Hepatocyte (in vitro differentiated cells): ENCODE data around the gene RFNG. TPM values are rescaled to one million over a fixed set of nuclear protein-coding genes. Genes with fewer than 3 reads are reported as not detected.

ENCODE experiments used
- DNase-seq: peaks from one replicate; pipeline ENCODE4 v3.0.0-alpha.2; 2016; ENCODE audit warnings: low spot score
- H2AFZ ChIP-seq: fragments of 200-600 bp; sonication (generic); 2 replicates; pipeline ENCODE4 v1.6.0; 2016; ENCODE audit warnings: antibody characterized with exemption, mild to moderate bottlenecking
- H3K27ac ChIP-seq: fragments of 200-600 bp; sonication (generic); 2 replicates; pipeline ENCODE4 v1.5.1; 2016; ENCODE audit warnings: mild to moderate bottlenecking
- H3K27me3 ChIP-seq: fragments of 200-600 bp; sonication (generic); 2 replicates; pipeline ENCODE4 v1.6.1; 2016
- H3K36me3 ChIP-seq: fragments of 200-600 bp; sonication (generic); replicated peaks from 2 replicates; pipeline ENCODE4 v1.5.1; 2016; ENCODE audit warnings: low read depth; ENCODE audit not compliant: insufficient read depth
- H3K4me1 ChIP-seq: fragments of 200-600 bp; sonication (generic); 2 replicates; pipeline ENCODE4 v1.5.1; 2016; ENCODE audit warnings: mild to moderate bottlenecking, moderate library complexity; ENCODE audit not compliant: insufficient read depth
- H3K4me2 ChIP-seq: fragments of 200-600 bp; sonication (generic); 2 replicates; pipeline ENCODE4 v1.6.0; 2016
- H3K4me3 ChIP-seq: fragments of 200-600 bp; sonication (generic); 2 replicates; pipeline ENCODE4 v1.5.1; 2016; ENCODE audit warnings: mild to moderate bottlenecking
- H3K79me2 ChIP-seq: fragments of 200-600 bp; sonication (generic); 2 replicates; pipeline ENCODE4 v1.6.0; 2017; ENCODE audit warnings: mild to moderate bottlenecking
- H3K9me2 ChIP-seq: fragments of 200-600 bp; sonication (generic); replicated peaks from 2 replicates; pipeline ENCODE4 v1.6.0; 2017; ENCODE audit warnings: mild to moderate bottlenecking; ENCODE audit not compliant: insufficient read depth
- H3K9me3 ChIP-seq: fragments of 200-600 bp; sonication (generic); 2 replicates; pipeline ENCODE4 v1.5.1; 2016; ENCODE audit warnings: low read depth, mild to moderate bottlenecking
- H4K20me1 ChIP-seq: fragments of 200-600 bp; sonication (generic); 2 replicates; pipeline ENCODE4 v1.6.0; 2016; ENCODE audit warnings: mild to moderate bottlenecking; ENCODE audit not compliant: insufficient read depth, poor library complexity, severe bottlenecking
- EZH2 ChIP-seq: fragments of 200-600 bp; sonication (generic); IDR thresholded peaks from 2 replicates; pipeline ENCODE4 v1.6.1; 2016; ENCODE audit warnings: antibody characterized with exemption, mild to moderate bottlenecking, borderline replicate concordance
- EZH2phosphoT487 ChIP-seq: fragments of 200-600 bp; sonication (generic); IDR thresholded peaks from one replicate; pipeline ENCODE4 v1.6.1; 2018; ENCODE audit warnings: antibody characterized with exemption, mild to moderate bottlenecking, low read depth, moderate library complexity; ENCODE audit not compliant: unreplicated experiment, severe bottlenecking
- WGBS: methylation state at CpG from one replicate; pipeline ENCODE4 v1.1.6; 2016; ENCODE audit warnings: low lambda C conversion rate; ENCODE audit errors: missing lambda C conversion rate; 5-methylcytosine and 5-hydroxymethylcytosine counted together
- polyA plus RNA-seq: library from polyadenylated mRNA; unstranded; fragments of >200 nt; fragmentation: Nextera tagmentation; extraction: Ambion mirVana; gene quantifications from 2 replicates; pipeline ENCODE4 v1.2.1, GENCODE V29; 2016
- total RNA-seq: library from RNA; depleted of rRNA; stranded (reverse); fragments of >200 nt; gene quantifications from 2 replicates; pipeline ENCODE4 v1.2.3, GENCODE V29; 2014
- TF ChIP-seq, protein P1 (sequence below): fragments of 200-600 bp; sonication (generic); IDR thresholded peaks from 2 replicates; pipeline ENCODE4 v1.5.1; 2016; ENCODE audit warnings: antibody characterized with exemption, mild to moderate bottlenecking; ENCODE audit not compliant: poor library complexity

The RFNG gene
- total and polyA plus RNA-seq, 2 experiments from 2014 or later = 43.2 to 109 TPM

- Histone ChIP-seq H3K27me3 (no peaks in the 10 kb centered on the region), H3K9me2 (no peaks in the 10 kb centered on the region), H2AFZ (no peak overlapping the region), H3K4me2 (no peak overlapping the region), H3K4me1 (no peaks in the 10 kb centered on the region), H3K79me2 (peaks cover 7% of the 10 kb centered on the region), H4K20me1 (peaks cover 25% of the 10 kb centered on the region), H3K9me3 (no peaks in the 10 kb centered on the region), H3K36me3 (no peaks in the 10 kb centered on the region), H3K4me3 (no peak overlapping the region), H3K27ac (no peak overlapping the region)
- no peak for DNase-seq
- WGBS = 95% methylated on average over 26 of the region's 39 CpGs
- TF ChIP-seq EZH2phosphoT487 = no peak
- TF ChIP-seq, protein P1, sequence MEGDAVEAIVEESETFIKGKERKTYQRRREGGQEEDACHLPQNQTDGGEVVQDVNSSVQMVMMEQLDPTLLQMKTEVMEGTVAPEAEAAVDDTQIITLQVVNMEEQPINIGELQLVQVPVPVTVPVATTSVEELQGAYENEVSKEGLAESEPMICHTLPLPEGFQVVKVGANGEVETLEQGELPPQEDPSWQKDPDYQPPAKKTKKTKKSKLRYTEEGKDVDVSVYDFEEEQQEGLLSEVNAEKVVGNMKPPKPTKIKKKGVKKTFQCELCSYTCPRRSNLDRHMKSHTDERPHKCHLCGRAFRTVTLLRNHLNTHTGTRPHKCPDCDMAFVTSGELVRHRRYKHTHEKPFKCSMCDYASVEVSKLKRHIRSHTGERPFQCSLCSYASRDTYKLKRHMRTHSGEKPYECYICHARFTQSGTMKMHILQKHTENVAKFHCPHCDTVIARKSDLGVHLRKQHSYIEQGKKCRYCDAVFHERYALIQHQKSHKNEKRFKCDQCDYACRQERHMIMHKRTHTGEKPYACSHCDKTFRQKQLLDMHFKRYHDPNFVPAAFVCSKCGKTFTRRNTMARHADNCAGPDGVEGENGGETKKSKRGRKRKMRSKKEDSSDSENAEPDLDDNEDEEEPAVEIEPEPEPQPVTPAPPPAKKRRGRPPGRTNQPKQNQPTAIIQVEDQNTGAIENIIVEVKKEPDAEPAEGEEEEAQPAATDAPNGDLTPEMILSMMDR = no peak
- no peak for TF ChIP-seq EZH2
Measured at GRCh38 chr17:82086941-82087906, 35.6 kb upstream of the RFNG start.

DNA sequence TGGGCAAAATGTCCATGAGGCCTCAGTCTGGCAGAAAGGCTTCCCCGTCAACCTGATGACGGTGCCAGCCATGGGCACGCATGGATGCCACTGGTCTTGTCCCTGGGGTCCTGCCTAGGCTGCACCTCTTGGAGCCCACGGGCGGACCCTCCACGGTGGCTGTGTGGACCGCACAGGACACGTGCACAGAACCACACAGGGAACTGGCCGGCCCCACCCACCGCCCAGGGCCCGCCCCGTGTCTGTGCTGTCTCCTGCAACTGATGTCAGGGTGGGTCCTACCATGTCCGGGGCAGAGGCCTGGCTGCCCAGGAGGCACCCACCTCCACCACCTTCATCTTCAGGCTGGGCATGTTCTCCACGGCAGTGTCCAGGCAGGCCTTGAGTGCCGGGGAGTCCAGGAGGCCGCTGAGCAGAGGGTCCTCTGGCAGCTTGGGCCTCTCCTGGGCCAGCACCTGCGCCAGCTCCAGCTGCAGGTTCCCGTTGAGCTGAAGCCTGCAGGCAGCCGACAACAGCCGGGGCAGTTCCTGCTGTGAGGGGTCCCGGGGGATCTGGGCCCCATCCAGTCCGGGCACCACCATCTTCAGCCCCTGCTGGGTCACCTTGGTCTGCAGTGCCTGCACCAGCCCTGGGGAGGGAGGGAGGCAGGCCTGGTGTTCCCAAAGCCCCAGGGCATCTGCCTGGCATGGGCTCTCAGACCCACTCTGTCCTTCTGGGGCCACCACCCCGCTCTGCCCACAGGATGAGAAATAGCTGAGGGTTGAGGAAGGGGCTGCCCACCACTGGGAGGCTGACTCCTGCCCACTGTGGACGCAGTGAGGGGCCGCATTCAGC is 34.5 kb upstream of the RFNG start:
- H3K4me2 ChIP-seq = no peak overlapping the region
- no peak overlapping the region for H2AFZ ChIP-seq
- H4K20me1 ChIP-seq = peaks cover 15% of the 10 kb centered on the region
- TF ChIP-seq EZH2phosphoT487 = no peak
- TF ChIP-seq EZH2 = no peak
- TF ChIP-seq, protein P1 = no peak
- no peaks in the 10 kb centered on the region for H3K27me3 ChIP-seq
- no peaks in the 10 kb centered on the region for H3K79me2 ChIP-seq
- no peaks in the 10 kb centered on the region for H3K36me3 ChIP-seq
- DNase-seq = no peak
- no peak overlapping the region for H3K4me3 ChIP-seq
- H3K4me1 ChIP-seq = no peaks in the 10 kb centered on the region
- no peaks in the 10 kb centered on the region for H3K9me3 ChIP-seq
- H3K27ac ChIP-seq = no peak overlapping the region
- no peaks in the 10 kb centered on the region for H3K9me2 ChIP-seq
- WGBS = 93% methylated on average over 25 of the region's 25 CpGs

DNA sequence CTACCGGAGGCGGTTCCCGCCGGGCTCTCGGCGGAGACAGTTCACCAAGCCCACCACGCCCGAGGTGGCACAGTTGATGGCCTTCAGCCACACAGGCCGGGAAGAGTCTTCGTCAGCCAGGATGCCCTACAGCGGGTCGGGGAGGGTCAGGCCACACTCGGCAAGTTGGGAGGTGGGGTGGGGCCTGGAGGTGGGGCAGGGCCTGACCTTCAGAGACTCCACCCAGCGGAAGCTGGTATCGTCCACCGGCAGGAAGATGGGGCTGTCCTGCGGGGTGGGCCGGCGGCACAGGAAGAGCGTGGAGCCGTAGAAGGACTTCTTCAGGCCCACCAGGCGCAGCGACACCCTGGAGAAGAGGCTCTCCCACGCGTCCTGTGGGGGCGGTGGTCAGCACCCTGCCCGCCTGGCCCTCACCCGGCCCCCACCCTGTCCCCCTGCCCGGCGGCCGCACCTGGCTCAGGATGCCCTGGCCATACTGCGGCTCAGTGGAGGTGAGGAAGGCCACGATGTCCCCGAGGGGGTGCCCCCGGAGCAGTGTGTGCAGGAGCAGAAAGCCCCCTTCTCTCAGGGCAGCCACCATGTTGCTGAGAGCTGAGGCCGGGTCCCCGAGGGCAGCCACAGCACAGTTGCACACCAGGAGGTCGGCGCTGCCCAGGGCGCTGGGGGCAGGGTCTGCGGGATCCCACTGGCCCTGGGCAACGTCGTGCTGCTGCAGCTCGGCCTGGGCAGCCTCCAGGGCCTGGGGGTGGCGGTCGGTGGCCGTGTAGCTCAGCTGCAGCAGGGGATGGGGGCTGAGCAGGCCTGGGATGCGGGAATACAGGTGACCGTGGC is 33.6 kb upstream of the RFNG start:
- H3K79me2 ChIP-seq = no peaks in the 10 kb centered on the region
- no peak overlapping the region for H3K4me2 ChIP-seq
- no peaks in the 10 kb centered on the region for H3K9me3 ChIP-seq
- no peaks in the 10 kb centered on the region for H3K36me3 ChIP-seq
- no peak overlapping the region for H3K27ac ChIP-seq
- TF ChIP-seq EZH2phosphoT487 = no peak
- TF ChIP-seq EZH2 = no peak
- TF ChIP-seq, protein P1 = no peak
- no peaks in the 10 kb centered on the region for H3K27me3 ChIP-seq
- no peaks in the 10 kb centered on the region for H3K9me2 ChIP-seq
- WGBS = 97% methylated on average over 19 of the region's 49 CpGs
- no peaks in the 10 kb centered on the region for H3K4me1 ChIP-seq
- H2AFZ ChIP-seq = no peak overlapping the region
- H3K4me3 ChIP-seq = no peak overlapping the region
- no peak for DNase-seq
- peaks cover 14% of the 10 kb centered on the region for H4K20me1 ChIP-seq
